ENCODE data around the gene CHFR. TPM values are rescaled to one million over a fixed set of nuclear protein-coding genes. Genes with fewer than 3 reads are reported as not detected.

Gene CHFR
- total and polyA plus RNA-seq, 9 of the 15 experiments (the other 6 are each of a cell fraction or from before 2014, with no cell fraction given) = 0.61 to 33.9 (median 19.3) TPM

- TF ChIP-seq, protein P1, sequence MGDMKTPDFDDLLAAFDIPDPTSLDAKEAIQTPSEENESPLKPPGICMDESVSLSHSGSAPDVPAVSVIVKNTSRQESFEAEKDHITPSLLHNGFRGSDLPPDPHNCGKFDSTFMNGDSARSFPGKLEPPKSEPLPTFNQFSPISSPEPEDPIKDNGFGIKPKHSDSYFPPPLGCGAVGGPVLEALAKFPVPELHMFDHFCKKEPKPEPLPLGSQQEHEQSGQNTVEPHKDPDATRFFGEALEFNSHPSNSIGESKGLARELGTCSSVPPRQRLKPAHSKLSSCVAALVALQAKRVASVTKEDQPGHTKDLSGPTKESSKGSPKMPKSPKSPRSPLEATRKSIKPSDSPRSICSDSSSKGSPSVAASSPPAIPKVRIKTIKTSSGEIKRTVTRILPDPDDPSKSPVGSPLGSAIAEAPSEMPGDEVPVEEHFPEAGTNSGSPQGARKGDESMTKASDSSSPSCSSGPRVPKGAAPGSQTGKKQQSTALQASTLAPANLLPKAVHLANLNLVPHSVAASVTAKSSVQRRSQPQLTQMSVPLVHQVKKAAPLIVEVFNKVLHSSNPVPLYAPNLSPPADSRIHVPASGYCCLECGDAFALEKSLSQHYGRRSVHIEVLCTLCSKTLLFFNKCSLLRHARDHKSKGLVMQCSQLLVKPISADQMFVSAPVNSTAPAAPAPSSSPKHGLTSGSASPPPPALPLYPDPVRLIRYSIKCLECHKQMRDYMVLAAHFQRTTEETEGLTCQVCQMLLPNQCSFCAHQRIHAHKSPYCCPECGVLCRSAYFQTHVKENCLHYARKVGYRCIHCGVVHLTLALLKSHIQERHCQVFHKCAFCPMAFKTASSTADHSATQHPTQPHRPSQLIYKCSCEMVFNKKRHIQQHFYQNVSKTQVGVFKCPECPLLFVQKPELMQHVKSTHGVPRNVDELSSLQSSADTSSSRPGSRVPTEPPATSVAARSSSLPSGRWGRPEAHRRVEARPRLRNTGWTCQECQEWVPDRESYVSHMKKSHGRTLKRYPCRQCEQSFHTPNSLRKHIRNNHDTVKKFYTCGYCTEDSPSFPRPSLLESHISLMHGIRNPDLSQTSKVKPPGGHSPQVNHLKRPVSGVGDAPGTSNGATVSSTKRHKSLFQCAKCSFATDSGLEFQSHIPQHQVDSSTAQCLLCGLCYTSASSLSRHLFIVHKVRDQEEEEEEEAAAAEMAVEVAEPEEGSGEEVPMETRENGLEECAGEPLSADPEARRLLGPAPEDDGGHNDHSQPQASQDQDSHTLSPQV (IDR thresholded peaks at IDR 0.05) = no peak
- TF ChIP-seq ZBTB7A (IDR thresholded peaks at IDR 0.05; ENCODE audit: borderline replicate concordance, control insufficient read depth, low read depth, low read length) = no peak
- TF ChIP-seq CXXC5 (CRISPR knock-in tag; IDR thresholded peaks at IDR 0.05) = no peak
- TF ChIP-seq FIP1L1 (IDR thresholded peaks at IDR 0.05; ENCODE audit: low read depth, low read length, poor library complexity, severe bottlenecking) = no peak
- TF ChIP-seq, protein P2, sequence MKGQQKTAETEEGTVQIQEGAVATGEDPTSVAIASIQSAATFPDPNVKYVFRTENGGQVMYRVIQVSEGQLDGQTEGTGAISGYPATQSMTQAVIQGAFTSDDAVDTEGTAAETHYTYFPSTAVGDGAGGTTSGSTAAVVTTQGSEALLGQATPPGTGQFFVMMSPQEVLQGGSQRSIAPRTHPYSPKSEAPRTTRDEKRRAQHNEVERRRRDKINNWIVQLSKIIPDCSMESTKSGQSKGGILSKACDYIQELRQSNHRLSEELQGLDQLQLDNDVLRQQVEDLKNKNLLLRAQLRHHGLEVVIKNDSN (CRISPR knock-in tag; IDR thresholded peaks at IDR 0.05) = no peak
- TF ChIP-seq, protein P3, sequence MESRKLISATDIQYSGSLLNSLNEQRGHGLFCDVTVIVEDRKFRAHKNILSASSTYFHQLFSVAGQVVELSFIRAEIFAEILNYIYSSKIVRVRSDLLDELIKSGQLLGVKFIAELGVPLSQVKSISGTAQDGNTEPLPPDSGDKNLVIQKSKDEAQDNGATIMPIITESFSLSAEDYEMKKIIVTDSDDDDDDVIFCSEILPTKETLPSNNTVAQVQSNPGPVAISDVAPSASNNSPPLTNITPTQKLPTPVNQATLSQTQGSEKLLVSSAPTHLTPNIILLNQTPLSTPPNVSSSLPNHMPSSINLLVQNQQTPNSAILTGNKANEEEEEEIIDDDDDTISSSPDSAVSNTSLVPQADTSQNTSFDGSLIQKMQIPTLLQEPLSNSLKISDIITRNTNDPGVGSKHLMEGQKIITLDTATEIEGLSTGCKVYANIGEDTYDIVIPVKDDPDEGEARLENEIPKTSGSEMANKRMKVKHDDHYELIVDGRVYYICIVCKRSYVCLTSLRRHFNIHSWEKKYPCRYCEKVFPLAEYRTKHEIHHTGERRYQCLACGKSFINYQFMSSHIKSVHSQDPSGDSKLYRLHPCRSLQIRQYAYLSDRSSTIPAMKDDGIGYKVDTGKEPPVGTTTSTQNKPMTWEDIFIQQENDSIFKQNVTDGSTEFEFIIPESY (CRISPR knock-in tag; IDR thresholded peaks at IDR 0.05) = no peak
- no peak for TF ChIP-seq E2F3 (CRISPR knock-in tag; IDR thresholded peaks at IDR 0.05)
- no peak for TF ChIP-seq GABPB1 (CRISPR knock-in tag; IDR thresholded peaks at IDR 0.05)
These were observed 46.9 kb downstream of the CHFR start (continued) for GRCh38 chr12:132840536-132840935.

Data from K562 (cell line).